Chondrocyte (in vitro differentiated cells): ENCODE measurements around the gene CIB2. TPM values are rescaled to one million over a fixed set of nuclear protein-coding genes. Genes with fewer than 3 reads are reported as not detected.

Experiments
- DNase-seq: peaks from one replicate; pipeline ENCODE4 v3.0.0; 2021; ENCODE audit warnings: mixed read lengths, low spot score
- H3K27ac Mint-ChIP-seq: one replicate; pipeline ENCODE4 v1.8.0; 2021; ENCODE audit warnings: mild to moderate bottlenecking, moderate library complexity, mixed read lengths; ENCODE audit not compliant: unreplicated experiment
- H3K27me3 Mint-ChIP-seq: 2 replicates; pipeline ENCODE4 v1.8.0; 2021; ENCODE audit warnings: low read depth, mixed read lengths
- H3K36me3 Mint-ChIP-seq: 2 replicates; pipeline ENCODE4 v1.8.0; 2021; ENCODE audit warnings: low read depth, mixed read lengths
- H3K4me1 Mint-ChIP-seq: 2 replicates; pipeline ENCODE4 v1.8.0; 2021; ENCODE audit warnings: low read depth, mild to moderate bottlenecking, mixed read lengths
- H3K4me3 Mint-ChIP-seq: one replicate; pipeline ENCODE4 v1.8.0; 2021; ENCODE audit warnings: mild to moderate bottlenecking, moderate library complexity, mixed read lengths; ENCODE audit not compliant: unreplicated experiment
- H3K9me3 Mint-ChIP-seq: 2 replicates; pipeline ENCODE4 v1.8.0; 2021; ENCODE audit warnings: low read depth, mixed read lengths
- CTCF ChIP-seq: fragments of 200-600 bp; sonication (generic); IDR thresholded peaks from 2 replicates; pipeline ENCODE4 v1.5.0; 2021; ENCODE audit warnings: antibody characterized with exemption, mild to moderate bottlenecking, moderate library complexity
- total RNA-seq: library from RNA; stranded (reverse); gene quantifications from 3 replicates; pipeline ENCODE4 v1.2.1, GENCODE V29; 2021

CIB2 gene
- total RNA-seq, 1 donor from 2014 or later = 8.0 TPM

GRCh38 chr15:78088773-78089080, 42.5 kb downstream of the CIB2 start:
- Mint-ChIP-seq H3K27ac (no peak overlapping the region), H3K36me3 (no peaks in the 10 kb centered on the region), H3K4me1 (peaks cover 45% of the 10 kb centered on the region), H3K4me3 (no peak overlapping the region), H3K27me3 (no peaks in the 10 kb centered on the region), H3K9me3 (no peaks in the 10 kb centered on the region)
- no peak for DNase-seq
- no peak for TF ChIP-seq CTCF

- H3K27me3 Mint-ChIP-seq = no peaks in the 10 kb centered on the region
- H3K36me3 Mint-ChIP-seq = no peaks in the 10 kb centered on the region
- no peaks in the 10 kb centered on the region for H3K9me3 Mint-ChIP-seq
- no peak for DNase-seq
- no peak overlapping the region for H3K4me3 Mint-ChIP-seq
- no peak for TF ChIP-seq CTCF
- H3K27ac Mint-ChIP-seq = no peak overlapping the region
- peaks cover 40% of the 10 kb centered on the region for H3K4me1 Mint-ChIP-seq
Observed at GRCh38 chr15:78087951-78088772, 43.1 kb downstream of the CIB2 start.

GRCh38 chr15:78085928-78086327, 45.3 kb downstream of the CIB2 start:
- DNase-seq = no peak
- no peaks in the 10 kb centered on the region for H3K36me3 Mint-ChIP-seq
- peak overlapping the region; percentile 80 for H3K27ac Mint-ChIP-seq
- peaks cover 23% of the 10 kb centered on the region for H3K4me1 Mint-ChIP-seq
- no peak for TF ChIP-seq CTCF
- no peak overlapping the region for H3K4me3 Mint-ChIP-seq
- no peaks in the 10 kb centered on the region for H3K9me3 Mint-ChIP-seq
- no peaks in the 10 kb centered on the region for H3K27me3 Mint-ChIP-seq

- DNase-seq = no peak
- no peak overlapping the region for H3K4me3 Mint-ChIP-seq
- H3K9me3 Mint-ChIP-seq = no peaks in the 10 kb centered on the region
- no peaks in the 10 kb centered on the region for H3K36me3 Mint-ChIP-seq
- H3K27me3 Mint-ChIP-seq = no peaks in the 10 kb centered on the region
- peaks cover 17% of the 10 kb centered on the region for H3K4me1 Mint-ChIP-seq
- H3K27ac Mint-ChIP-seq = no peak overlapping the region
- TF ChIP-seq CTCF = no peak
Observed at GRCh38 chr15:78084449-78084750, 46.8 kb downstream of the CIB2 start.

- Mint-ChIP-seq H3K4me3 (no peak overlapping the region), H3K36me3 (no peaks in the 10 kb centered on the region), H3K27me3 (no peaks in the 10 kb centered on the region), H3K4me1 (peaks cover 17% of the 10 kb centered on the region), H3K9me3 (no peaks in the 10 kb centered on the region), H3K27ac (no peak overlapping the region)
- no peak for TF ChIP-seq CTCF
- DNase-seq = no peak
Observed at GRCh38 chr15:78083687-78084448, 47.4 kb downstream of the CIB2 start.
